GM21526 (cell line): ENCODE measurements around the gene CSTF1.
A peak's percentile ranks its signal among the peaks of the same experiment; 100 is the strongest.
"Not testable (repeated sequence)": the region's sequence is repeated elsewhere in the genome, so short reads cannot be mapped to it uniquely, and the experiment has no call there.

Experiments used
- ATAC-seq: cut with Tn5 transposase; IDR thresholded peaks from one replicate; pipeline ENCODE4 v1.9.1; 2021; ENCODE audit warnings: moderate library complexity; ENCODE audit not compliant: unreplicated experiment, low FRiP score

Gene CSTF1

DNA sequence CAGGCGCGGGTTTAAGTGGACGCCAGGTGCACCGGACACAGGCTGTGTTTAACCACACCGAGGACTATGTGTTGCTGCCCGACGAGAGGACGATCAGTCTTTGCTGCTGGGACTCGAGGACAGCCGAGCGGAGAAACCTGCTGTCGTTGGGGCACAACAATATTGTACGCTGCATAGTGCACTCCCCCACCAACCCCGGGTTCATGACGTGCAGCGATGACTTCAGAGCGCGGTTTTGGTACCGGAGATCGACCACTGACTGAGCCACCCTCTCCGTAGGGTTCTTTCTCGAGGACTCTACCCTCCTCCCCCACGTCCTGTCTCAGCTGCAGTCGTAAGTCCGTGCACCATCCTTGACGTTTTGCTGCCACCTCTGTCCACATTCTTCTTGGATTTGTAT is 11.0 kb downstream of the CSTF1 start:
- ATAC-seq: no peak

DNA sequence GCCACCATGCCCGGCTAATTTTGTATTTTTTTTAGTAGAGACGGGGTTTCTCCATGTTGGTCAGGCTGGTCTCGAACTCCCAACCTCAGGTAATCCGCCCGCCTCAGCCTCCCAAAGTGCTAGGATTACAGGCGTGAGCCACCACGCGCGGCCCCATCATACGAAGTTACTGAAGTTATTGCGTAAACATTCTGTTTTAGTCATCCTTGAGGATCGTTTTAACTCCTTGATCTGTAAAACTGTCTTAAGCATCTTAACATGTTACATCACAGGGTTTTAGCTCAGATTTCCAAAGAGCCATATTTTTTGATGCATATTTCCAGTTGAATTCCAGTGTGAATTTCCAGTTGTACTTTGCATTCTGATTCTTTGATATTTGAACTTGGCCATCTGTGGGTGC is 12.9 kb downstream of the CSTF1 start:
- ATAC-seq: not testable (repeated sequence)

DNA sequence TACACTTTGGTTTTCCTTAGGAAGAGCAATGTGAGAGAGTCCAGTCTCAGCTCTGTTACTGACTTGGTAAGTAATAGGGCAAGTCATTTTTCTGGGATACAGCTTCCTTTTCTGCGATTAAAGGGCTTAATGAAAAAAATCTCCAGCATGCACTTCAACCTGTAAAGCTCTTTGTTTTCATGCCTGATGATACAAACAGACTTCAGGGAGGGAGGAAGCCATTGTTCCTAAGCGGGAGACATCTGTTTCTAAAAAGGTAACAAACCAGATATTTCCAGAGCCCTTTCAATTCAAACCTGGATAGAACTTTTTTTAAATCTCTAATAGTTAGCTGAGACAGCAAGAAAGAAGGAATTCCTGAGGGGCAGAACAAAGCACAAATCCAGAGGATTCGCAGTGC is 14.5 kb downstream of the CSTF1 start:
- no peak for ATAC-seq

DNA sequence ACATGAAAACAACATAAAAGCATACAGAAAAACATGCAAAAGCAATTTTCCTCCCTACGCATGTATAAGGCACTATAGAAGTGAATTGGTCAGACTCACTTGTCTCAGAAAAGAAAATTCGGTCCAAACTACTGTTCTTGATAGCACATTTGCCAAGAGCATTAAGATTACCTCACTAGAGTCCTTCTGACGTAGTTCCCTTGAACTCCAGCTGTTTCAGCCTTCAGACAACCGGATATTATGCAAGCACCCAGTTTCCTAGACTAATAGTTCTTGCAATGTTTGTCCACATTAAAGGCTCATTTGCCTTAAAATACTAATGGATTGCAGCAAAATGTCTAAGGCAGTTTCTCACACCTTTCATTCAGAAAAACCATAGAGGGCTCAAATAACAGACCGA is 17.1 kb downstream of the CSTF1 start:
- no peak for ATAC-seq

DNA sequence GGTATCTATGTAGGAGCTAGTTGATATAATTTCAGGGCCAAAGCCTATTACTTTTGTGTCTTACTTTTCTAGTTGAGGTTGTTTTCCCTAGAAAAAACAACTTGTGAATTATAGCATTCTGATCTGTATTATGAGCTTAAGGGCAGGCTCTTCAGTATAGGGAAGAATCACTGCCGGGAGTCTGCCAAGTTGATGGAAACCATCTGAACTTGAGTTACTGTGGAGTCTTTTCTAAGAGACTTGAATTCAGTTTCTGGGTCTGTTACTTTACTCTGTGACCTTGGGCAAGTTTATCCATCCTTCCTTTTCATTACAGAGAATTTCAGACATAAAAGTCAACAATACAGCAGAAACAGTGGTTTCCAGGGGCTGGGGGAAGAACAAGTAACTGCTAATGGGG is 17.5 kb downstream of the CSTF1 start:
- no peak for ATAC-seq

DNA sequence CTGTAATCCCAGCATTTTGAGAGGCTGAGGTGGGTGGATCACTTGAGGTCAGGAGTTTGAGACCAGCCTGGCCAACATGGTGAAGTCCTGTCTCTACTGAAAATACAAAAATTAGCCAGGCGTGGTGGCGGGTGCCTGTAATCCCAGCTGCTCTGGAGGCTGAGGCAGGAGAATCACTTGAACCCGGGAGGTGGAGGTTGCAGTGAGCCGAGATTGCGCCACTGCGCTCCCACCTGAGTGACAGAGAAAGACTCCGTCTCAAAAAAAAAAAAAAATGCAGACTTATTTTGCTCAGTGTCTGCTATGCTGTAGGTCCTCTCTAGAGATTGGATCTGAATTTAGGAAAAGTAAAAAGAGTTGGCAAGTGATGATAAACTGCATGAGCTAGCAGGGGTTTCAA is 18.8 kb downstream of the CSTF1 start:
- ATAC-seq: not testable (repeated sequence)

DNA sequence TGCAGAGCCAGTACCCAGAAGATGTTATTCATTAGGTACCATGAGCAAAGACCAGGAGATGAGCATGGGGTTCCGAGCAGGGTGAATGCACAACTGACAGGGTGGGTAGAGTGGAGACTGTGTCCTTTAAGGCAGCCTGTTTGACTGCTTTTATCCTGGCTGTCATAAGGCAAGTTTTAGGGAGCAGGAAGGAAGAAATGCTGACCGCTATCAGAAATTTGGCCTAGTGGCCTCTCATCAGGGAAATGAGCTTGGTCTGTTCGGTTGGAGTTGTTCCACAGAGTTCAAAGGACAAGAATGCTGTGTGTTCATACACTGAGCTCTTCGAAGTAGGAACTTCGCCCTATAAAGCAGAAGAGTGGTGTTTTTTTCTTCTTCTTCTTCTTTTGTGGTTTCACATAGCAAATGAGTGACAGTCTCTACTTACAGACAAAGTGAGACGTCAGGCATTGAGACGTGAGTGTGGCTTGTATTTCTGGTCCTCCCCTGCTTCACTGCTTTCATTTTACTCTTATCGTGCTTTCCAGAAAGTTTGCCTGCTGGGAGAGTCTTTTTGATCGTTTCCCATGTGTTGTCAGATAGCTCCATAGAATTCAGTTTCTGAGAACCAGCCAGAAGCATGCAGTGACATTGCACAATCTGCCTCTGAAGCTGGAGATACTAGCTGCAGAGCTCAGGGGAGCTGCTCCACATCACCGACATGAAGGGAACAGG is 19.5 kb downstream of the CSTF1 start, which contains the start of gene CASS4:
Gene CASS4, plus strand, starts transcription at position 502 of the 714 bp plus-strand sequence. Its CDS starts 199 bp downstream, at position 701.
- peak; percentile 49 for ATAC-seq

DNA sequence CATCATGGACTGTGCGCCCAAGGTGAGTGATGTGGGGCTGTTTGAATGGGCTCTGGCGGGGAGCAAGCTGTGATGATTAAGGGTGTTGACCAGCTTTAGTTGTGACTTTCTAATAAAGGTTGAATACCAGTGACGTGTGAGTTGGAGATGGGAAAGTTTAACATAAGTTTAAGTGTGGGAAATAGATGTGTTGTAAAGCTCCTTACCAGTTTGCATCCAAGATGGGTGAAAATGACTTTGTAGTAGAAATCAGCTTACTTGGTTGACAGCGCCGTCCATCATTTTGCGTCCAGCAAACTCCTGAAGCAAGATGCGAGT is 20.0 kb downstream of the CSTF1 start:
- no peak for ATAC-seq

DNA sequence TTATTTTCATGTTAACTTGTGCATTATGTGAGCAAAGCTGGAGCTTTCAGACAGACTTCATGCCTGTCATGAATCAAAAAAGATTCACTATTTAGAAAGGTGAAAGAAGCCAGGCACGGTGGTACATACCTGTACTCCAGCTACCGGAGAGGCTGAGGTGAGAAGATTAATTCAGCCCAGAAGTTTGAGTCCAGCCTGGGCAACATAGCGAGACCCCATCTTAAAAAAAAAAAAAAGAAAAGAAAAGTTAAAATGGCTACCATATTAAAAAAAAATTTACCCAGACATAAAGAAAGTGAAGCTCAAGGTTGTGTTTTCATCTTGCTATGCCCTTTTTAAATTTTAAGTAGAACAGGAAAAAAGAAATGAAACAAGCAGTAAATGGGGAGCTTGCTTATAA is 20.5 kb downstream of the CSTF1 start:
- no peak for ATAC-seq

DNA sequence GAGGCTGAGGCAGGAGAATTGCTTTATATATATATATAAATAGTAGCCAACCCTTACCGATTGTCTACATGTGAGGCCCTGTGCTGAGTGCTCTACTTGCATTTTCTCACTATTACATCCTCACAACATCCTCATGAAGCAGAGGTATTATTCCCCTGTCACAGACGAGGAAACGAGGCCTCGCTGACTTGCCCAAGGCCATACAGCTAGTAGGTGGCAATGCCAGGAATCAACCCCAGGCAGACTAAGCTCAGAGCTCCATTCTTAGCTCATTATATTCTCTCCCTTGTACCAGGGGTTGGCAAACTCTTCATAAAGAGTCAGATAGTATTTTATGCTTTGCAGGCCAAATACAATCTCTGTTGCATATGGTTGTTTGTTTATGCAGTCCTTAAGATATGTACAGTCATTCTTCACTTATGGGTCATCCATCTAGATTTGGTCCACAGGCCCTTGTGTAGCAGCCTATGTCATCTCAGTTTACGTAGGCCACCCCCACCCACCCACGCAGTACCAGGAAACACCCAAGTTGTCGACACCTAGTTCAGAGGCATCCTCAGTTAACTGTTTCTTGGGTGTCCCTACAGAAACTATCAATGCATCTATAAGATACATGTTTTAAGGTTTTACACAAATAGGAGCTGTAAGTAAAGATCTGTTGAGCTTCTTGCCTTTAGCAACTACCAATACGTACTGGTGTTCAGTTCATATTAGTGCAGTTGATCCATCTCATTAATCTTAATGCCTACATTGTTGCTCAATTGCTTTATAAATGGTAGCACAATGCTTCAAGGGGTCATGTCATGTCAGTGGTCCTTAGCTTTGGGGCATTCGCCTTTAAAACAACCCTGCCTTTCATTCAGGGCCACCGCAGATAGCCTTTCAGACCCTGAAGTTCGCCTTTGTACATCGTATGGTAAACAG is 22.7 kb downstream of the CSTF1 start:
- ATAC-seq: no peak

DNA sequence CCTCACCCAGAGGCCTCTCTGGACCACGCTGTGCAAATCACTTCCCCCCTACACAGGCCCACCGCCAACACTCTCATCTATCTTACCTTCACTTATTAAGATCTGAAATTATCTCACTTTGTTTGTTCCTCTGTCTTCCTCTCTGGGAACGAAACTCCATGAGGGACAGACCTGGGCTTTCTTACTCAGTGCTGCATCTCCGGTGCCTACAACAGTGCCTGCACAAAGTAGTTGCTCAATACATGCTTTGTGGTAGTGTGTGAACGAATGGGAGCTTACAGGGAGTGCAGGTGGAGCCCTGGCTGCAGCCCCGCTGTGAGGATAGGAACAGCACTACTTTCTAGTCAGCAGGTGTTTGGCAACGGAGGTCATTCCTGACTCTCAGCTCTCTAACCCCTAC is 25.0 kb downstream of the CSTF1 start:
- ATAC-seq: no peak

DNA sequence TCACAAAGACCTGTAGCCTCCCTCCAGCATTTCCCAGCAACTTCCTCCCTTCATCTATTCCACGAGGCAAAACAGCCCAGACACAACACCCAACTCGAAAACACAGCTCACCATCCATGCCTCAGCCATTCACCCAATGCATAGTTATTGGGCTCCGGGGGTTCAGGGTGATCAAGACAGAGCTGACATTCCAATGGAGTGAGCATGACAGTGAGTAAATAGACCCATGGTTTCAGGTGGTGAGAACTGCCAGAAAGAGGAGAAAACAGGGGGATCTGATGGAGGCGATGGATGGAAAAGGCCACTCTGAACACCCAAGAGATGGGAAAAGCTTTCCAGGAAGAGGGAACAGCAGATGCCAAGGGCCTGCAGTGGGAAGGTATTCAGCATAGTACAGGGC is 25.5 kb downstream of the CSTF1 start:
- no peak for ATAC-seq

DNA sequence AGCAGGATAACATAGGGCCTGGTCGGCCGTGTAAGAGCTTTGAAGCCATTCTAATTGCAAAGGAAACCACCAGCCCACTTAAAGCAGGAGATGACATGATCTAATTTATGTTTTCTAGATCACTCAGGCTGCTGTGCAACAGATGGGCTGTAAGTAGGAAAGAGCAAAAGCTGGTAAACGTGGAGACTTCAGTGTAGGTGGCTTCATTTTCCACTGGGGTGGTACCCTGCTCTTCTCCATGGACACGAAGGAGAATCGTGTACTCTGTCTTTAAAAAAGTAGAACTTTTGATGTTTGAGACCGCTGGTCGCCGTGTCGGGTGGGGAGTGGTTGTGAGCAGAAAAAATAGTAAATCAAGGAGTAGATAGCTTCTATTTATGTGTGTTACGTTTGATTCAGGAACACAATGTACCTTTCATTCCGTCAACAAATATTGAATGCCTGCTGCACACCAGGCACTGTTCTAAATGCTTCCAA is 26.0 kb downstream of the CSTF1 start:
- ATAC-seq: no peak

DNA sequence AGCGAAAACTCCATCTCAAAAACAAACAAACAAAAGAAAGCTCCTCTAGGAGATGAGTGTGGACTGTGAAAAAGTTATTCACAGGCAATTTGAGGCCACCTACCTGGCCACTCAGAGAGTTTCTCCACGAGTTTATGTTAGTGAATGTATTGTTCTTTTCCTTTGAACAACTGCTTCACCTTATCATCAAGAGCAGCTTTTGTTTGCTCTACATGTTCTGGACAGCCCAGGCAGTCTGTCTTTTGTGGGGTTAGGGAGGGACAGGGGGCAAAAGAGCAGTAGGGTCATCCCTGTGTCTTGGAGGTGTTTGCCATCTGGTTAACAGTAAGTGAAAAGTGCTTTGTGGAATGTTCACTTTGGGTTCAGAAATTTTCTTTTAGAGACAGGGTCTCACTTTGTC is 27.6 kb downstream of the CSTF1 start:
- no peak for ATAC-seq

DNA sequence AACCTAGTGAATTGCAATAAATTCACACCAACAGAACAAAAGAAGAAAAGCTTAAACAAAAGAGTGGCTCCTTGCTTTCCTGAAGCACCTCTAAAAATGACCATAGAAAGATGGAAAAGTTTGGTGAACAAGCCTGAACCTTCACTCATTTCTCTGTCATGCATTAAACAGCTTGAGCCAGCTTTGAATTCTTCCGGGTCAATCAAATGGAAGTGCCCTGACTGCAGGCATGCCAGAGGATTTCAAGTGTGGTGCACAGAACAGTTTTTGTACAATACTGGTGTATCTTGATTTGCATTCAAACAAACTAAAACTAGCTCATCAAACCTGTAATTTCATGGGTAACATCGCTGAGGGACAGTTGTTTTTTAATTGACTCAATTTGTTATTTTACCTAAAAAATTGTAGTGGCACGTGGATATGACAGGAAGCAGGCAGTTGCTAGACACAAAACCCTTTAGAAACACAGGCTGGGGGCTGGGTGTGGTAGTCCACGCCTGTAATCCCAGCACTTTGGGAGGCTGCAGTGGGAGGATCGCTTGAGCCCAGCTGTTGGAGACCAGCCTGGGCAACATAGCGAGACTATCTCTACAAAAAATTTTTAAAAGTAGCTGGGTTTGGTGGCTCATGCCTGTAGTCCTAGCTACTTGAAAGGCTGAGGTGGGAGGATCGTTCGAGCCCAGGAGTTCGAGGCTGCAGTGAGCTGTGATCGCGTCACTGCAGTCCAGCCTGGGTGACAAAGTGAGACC is 28.7 kb downstream of the CSTF1 start:
- no peak for ATAC-seq

DNA sequence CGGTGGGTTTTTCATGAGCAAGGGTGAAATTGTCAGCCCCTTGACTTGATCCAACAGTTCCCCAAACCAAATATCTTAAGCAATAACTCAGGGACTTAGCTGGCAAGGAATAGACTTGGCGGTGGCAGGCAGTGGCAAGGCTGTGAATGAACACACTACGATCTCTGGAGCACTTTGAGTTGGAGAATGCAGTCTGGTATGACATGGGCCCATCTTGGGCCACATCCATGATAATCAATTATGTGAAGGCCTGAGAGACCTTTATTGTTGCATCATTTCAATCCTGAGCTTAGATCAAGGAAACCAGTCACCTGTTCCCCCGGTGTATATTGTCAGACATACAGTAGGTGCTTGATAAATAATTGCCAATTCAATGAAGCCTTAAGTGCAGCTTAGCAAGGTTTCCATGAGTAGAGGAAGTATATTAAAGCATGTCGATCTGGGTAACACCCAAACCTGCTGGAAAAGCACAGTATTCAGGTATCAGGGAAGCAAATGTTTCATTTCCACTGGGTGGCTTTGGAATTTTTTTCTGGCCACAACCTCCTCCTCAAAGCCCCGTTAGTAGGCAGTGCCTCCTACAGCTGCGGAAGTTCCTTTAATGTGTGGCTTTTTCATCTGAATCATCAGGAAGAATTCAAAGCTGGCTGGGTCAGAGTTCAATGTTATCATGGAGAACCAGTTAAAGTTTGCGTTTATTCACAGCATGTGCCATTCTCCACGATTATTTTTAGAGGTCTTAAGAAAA is 29.8 kb downstream of the CSTF1 start:
- ATAC-seq: no peak

DNA sequence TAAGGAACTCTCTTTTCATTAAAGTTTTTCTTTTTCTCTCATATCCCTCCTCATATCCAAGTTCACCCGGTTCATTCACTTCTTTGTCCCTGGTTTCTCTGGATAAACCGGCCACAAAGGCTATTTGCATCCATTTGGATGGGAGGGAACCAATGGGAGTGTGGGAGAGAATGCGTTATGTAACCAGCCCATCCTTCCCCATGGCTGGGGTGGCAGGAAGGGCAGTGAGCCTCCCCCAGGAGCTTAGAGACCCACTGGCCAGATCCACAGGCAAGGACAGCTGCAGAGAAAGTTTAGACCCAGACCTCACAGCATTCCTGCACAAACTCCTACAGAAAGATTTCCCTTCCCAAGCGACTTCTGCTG is 30.4 kb downstream of the CSTF1 start:
- ATAC-seq: no peak

DNA sequence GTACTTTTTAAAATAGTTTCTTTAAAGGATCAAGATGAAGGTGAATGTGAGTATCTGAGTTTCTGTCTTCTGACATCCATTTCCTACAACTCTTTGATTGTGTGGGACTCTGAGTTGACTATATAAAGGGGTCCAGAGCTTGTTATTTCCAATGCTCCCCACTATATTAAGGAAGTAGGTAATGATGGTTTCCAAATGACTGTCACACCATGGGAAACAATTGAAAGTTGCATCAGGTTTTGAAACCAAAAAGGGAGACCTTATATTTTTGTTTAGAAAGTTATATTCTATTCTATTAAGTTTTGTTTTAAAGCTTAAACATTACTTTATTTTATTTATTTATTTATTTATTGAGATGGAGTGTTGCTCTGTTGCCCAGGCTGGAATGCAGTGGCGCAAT is 30.8 kb downstream of the CSTF1 start:
- ATAC-seq: no peak

DNA sequence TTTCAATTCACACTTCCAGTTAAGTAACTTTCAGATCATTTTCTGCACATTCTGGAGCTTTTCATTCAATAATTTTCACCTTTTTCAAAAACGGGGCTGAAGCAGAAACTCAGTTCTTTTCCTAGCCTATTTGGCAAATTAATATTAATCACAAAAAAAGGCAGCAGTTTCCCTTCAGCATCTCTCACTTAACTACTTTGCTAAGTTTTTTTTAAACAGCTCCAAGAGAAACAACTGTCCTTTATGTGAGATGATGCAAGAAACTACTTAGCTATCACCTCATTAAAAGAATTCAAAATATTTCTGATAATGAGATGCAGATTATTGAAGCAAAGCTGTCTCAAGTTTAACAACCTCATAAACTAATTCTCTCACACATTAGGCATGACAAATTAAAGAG is 31.4 kb downstream of the CSTF1 start:
- no peak for ATAC-seq

DNA sequence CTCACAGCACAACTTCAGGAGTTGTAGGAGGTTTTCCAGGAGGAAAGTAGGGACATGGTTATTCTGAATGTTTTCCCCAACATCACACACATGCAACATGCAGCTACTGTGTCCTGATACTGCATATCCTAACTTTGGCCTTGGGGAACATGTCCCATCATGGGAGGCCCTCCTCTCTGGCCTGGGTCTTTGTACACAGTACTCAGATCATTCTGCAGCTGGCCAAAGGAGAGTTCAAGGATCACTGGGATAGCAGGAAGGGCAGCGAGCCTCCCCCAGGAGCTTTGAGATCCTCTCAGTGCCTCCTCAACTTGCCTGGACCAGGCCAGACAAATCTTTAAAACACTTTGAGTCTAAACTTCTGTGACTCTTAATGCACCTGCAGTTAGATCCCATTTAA is 32.5 kb downstream of the CSTF1 start:
- ATAC-seq: no peak

DNA sequence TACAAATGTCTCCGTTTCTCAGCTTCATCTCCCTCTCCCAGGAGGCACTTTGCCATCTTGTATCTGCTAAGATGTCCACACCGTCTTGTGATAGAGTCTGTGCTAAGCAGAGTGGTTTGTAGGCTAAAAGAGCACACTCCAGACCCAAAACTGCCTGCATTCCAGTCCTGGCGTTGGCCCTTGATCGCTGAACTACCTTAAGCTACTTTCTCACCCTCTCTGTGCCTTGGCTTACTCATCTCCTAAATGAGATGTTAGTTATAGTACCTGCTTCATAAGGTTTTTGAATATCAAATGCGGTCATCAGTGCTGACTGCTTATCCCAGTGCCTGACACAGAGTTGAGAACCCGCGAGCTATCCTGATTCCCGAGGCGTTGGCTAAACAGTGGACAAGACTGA is 33.6 kb downstream of the CSTF1 start:
- ATAC-seq: no peak
